Dedifferentiated amniotic fluid mesenchymal stem cell (primary cell): ENCODE measurements around the gene TSGA10.
"Not testable (repeated sequence)": the region's sequence is repeated elsewhere in the genome, so short reads cannot be mapped to it uniquely, and the experiment has no call there.

Experiments used
- DNase-seq: peaks from one replicate; pipeline ENCODE4 v3.0.0-alpha.2; 2016; ENCODE audit errors: extremely low spot score

TSGA10 gene

GRCh38 chr2:99154643-99155536 lies at the start of gene TSGA10, which contains the start of gene LIPT1:
Gene TSGA10 (minus strand): TSS chr2:99154942. CDS start chr2:99109439, 45,503 bp downstream.
Gene LIPT1 (plus strand): TSS chr2:99154967. CDS start chr2:99161958, 6,991 bp downstream.
- peak; percentile 83 for DNase-seq

GRCh38 chr2:99201959-99202678 lies 47.4 kb upstream of the TSGA10 start:
- no peak for DNase-seq

GRCh38 chr2:99200076-99200800 lies 45.5 kb upstream of the TSGA10 start:
- no peak for DNase-seq

- no peak for DNase-seq
Observed at GRCh38 chr2:99198103-99198841, 43.5 kb upstream of the TSGA10 start.

- DNase-seq, result not testable (repeated sequence)
Observed at GRCh38 chr2:99192364-99192763, 37.6 kb upstream of the TSGA10 start.

GRCh38 chr2:99190548-99190947 lies 35.8 kb upstream of the TSGA10 start:
- DNase-seq, result no peak

- no peak for DNase-seq
Observed at GRCh38 chr2:99188357-99188756, 33.6 kb upstream of the TSGA10 start.

GRCh38 chr2:99187011-99187410 lies 32.3 kb upstream of the TSGA10 start:
- no peak for DNase-seq

GRCh38 chr2:99184811-99185210 lies 30.1 kb upstream of the TSGA10 start:
- no peak for DNase-seq

- DNase-seq, result no peak
Observed at GRCh38 chr2:99183025-99183424, 28.3 kb upstream of the TSGA10 start.

- no peak for DNase-seq
Observed at GRCh38 chr2:99181624-99182000, 26.9 kb upstream of the TSGA10 start.

- peak; percentile 97 for DNase-seq
Observed at GRCh38 chr2:99180755-99181623, 26.2 kb upstream of the TSGA10 start, which contains the start of the genes MITD1 and MRPL30. Gene MITD1 (minus strand): TSS chr2:99181058. CDS start chr2:99180981, 77 bp downstream. Gene MRPL30 (plus strand): TSS chr2:99181184. CDS start chr2:99186204, 5,020 bp downstream.

GRCh38 chr2:99171377-99172140 lies 16.8 kb upstream of the TSGA10 start:
- no peak for DNase-seq

- no peak for DNase-seq
Observed at GRCh38 chr2:99169534-99169933, 14.8 kb upstream of the TSGA10 start.

- no peak for DNase-seq
Observed at GRCh38 chr2:99166218-99166617, 11.5 kb upstream of the TSGA10 start.

GRCh38 chr2:99159594-99159993 lies 4.9 kb upstream of the TSGA10 start:
- DNase-seq, result no peak

- no peak for DNase-seq
Observed at GRCh38 chr2:99158599-99158998, 3.9 kb upstream of the TSGA10 start.

- no peak for DNase-seq
Observed at GRCh38 chr2:99156891-99157290, 2.1 kb upstream of the TSGA10 start.

GRCh38 chr2:99153921-99154604 lies 679 bp downstream of the TSGA10 start:
- no peak for DNase-seq
